ENCODE data around the gene AGBL4. TPM values are rescaled to one million over a fixed set of nuclear protein-coding genes. Genes with fewer than 3 reads are reported as not detected.

The AGBL4 gene
- total RNA-seq, 1 experiment from 2014 or later, result not detected

GRCh38 chr1:50047916-50048694 is 24.4 kb upstream of the AGBL4 start:
- CTCF ChIA-PET, result no interaction called here
- no peaks in the 10 kb centered on the region for H3K4me1 ChIP-seq (ENCODE audit: control insufficient read depth in 1 of 2, insufficient read depth in 2 of 2, low read length in 2 of 2)

More at GRCh38 chr1:50047916-50048694, 24.4 kb upstream of the AGBL4 start:
- Histone ChIP-seq H3K27me3 (ENCODE audit: insufficient read depth, low read length) (no peaks in the 10 kb centered on the region), H3K4me2 (ENCODE audit: low read length) (no peak overlapping the region), H2AFZ (ENCODE audit: low read depth, low read length, poor library complexity, severe bottlenecking) (no peak overlapping the region), H3K27ac (ENCODE audit: low read depth, low read length) (no peak overlapping the region), H3K79me2 (ENCODE audit: insufficient read depth, low read length) (no peaks in the 10 kb centered on the region), H3K9me3 (ENCODE audit: control insufficient read depth in 1 of 2, insufficient read depth in 1 of 2, low read depth in 1 of 2, low read length in 2 of 2) (no peaks in the 10 kb centered on the region), H3K36me3 (ENCODE audit: control insufficient read depth in 1 of 2, insufficient read depth in 2 of 2, low read length in 2 of 2) (no peaks in the 10 kb centered on the region), H4K20me1 (ENCODE audit: insufficient read depth) (no peaks in the 10 kb centered on the region), H3K9ac (ENCODE audit: low read length) (no peak overlapping the region), H3K4me3 (replicated peaks in 1 of 2; ENCODE audit: low read depth in 1 of 2, low read length in 2 of 2) (no peak overlapping the region), H3K9me2 (ENCODE audit: insufficient read depth) (no peaks in the 10 kb centered on the region)
- BruUV-seq (replicated peaks), result no TSS peak
- no peak for DNase-seq (ENCODE audit: low read depth, low spot score)
- RAD21 ChIA-PET (ENCODE audit: low non-redundant PET in 1 of 2, low total read pairs in 2 of 2, uncharacterized antibody in 2 of 2, unreplicated experiment in 2 of 2), result no interaction called here
- POLR2A ChIA-PET, result no interaction called here
- ATAC-seq, result no peak
- TF ChIP-seq ZFX (IDR thresholded peaks at IDR 0.05), result no peak
- TF ChIP-seq TCF7L2 (IDR thresholded peaks at IDR 0.05; ENCODE audit: borderline replicate concordance, extremely low read depth, insufficient read depth, insufficient read length), result no peak
- TF ChIP-seq SIN3A (IDR thresholded peaks at IDR 0.05; ENCODE audit: low read depth), result no peak
- no peak for TF ChIP-seq ZNF274 (IDR thresholded peaks at IDR 0.05; ENCODE audit: low read depth, low read length)
- TF ChIP-seq SRF (IDR thresholded peaks at IDR 0.05; ENCODE audit: low read depth), result no peak
- TF ChIP-seq SP1 (IDR thresholded peaks at IDR 0.05; ENCODE audit: low read depth), result no peak
- TF ChIP-seq, protein P1, sequence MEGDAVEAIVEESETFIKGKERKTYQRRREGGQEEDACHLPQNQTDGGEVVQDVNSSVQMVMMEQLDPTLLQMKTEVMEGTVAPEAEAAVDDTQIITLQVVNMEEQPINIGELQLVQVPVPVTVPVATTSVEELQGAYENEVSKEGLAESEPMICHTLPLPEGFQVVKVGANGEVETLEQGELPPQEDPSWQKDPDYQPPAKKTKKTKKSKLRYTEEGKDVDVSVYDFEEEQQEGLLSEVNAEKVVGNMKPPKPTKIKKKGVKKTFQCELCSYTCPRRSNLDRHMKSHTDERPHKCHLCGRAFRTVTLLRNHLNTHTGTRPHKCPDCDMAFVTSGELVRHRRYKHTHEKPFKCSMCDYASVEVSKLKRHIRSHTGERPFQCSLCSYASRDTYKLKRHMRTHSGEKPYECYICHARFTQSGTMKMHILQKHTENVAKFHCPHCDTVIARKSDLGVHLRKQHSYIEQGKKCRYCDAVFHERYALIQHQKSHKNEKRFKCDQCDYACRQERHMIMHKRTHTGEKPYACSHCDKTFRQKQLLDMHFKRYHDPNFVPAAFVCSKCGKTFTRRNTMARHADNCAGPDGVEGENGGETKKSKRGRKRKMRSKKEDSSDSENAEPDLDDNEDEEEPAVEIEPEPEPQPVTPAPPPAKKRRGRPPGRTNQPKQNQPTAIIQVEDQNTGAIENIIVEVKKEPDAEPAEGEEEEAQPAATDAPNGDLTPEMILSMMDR (IDR thresholded peaks at IDR 0.05 in 2 of 3, conservative IDR thresholded peaks at IDR 0.05 in 1 of 3; ENCODE audit: borderline replicate concordance in 1 of 3, insufficient read depth in 1 of 3, low read depth in 2 of 3, low read length in 2 of 3), result no peak
- TF ChIP-seq EGR1 (IDR thresholded peaks at IDR 0.05; ENCODE audit: low read depth), result no peak
- no peak for TF ChIP-seq EZH2phosphoT487 (IDR thresholded peaks at IDR 0.05; ENCODE audit: borderline replicate concordance)
- no peak for TF ChIP-seq CBX3 (IDR thresholded peaks at IDR 0.05; ENCODE audit: low read depth)
- no peak for TF ChIP-seq ELF1 (IDR thresholded peaks at IDR 0.05; ENCODE audit: borderline replicate concordance, low read depth)
- no peak for TF ChIP-seq EZH2 (IDR thresholded peaks at IDR 0.05)
- no peak for TF ChIP-seq FOSL1 (IDR thresholded peaks at IDR 0.05; ENCODE audit: low read depth)
- no peak for TF ChIP-seq RAD21 (IDR thresholded peaks at IDR 0.05; ENCODE audit: low read depth)
- TF ChIP-seq POLR2A (IDR thresholded peaks at IDR 0.05; ENCODE audit: borderline replicate concordance, extremely low read depth, insufficient read depth, insufficient read length), result no peak
- intact Hi-C loops (cut with micrococcal nuclease), result no loop called here

All from HCT116 (cell line).